ENCODE results near the gene OGT.

Gene OGT

DNA sequence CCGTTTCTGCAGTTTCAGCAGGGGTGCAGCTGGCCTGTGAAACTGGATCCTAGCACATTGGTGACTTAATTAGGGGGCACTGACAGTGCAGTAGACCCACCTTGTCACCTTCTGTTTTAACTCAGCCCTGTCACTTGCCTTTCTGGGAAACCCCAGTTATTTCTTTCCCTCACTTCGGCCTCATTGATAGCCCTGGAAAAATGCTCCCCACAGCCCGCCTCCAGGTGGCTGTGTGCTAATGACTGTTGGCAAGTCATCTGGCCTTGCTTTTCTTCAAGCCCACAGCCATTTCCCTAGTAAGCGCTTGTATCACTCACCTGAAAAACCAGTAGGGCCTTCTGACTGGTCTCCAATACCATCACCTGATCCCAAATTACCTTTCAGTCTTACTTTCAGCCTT lies 82.2 kb downstream of the OGT start:
- H3K9me3 Mint-ChIP-seq = no peaks in the 10 kb centered on the region
- H3K4me1 Mint-ChIP-seq (ENCODE audit: low read depth) = peaks cover 27% of the 10 kb centered on the region
- no peak overlapping the region for H3K4me3 Mint-ChIP-seq
- no peaks in the 10 kb centered on the region for H3K27me3 Mint-ChIP-seq
- H3K36me3 Mint-ChIP-seq (ENCODE audit: low read depth) = peaks cover 60% of the 10 kb centered on the region
- intact Hi-C loops (cut with micrococcal nuclease) = no loop called here
- no peak overlapping the region for H3K27ac Mint-ChIP-seq

DNA sequence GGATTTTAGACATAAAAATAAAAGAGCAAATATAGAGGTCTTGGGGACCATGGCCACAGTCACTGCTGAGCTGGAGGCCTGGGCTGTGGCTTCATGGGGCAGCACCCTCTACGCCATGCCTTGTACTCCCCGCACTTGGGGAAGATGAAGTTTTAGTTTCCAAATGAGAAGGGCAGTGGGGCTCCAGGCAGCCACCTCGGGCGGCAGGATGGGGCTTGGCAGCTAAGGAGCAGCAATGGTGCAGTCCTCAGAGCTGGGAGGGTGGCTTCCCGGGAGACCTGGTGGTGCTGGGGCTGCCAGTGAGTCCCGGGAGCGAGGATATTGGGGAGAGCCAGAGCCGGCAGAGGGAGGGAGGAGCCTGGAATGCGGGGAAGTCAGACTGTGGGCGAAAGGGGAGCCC lies 83.0 kb downstream of the OGT start:
- Mint-ChIP-seq H3K4me3 (no peak overlapping the region), H3K4me1 (ENCODE audit: low read depth) (peaks cover 30% of the 10 kb centered on the region), H3K27me3 (no peaks in the 10 kb centered on the region), H3K36me3 (ENCODE audit: low read depth) (peaks cover 51% of the 10 kb centered on the region), H3K9me3 (no peaks in the 10 kb centered on the region), H3K27ac (no peak overlapping the region)
- intact Hi-C loops (cut with micrococcal nuclease) = no loop called here

DNA sequence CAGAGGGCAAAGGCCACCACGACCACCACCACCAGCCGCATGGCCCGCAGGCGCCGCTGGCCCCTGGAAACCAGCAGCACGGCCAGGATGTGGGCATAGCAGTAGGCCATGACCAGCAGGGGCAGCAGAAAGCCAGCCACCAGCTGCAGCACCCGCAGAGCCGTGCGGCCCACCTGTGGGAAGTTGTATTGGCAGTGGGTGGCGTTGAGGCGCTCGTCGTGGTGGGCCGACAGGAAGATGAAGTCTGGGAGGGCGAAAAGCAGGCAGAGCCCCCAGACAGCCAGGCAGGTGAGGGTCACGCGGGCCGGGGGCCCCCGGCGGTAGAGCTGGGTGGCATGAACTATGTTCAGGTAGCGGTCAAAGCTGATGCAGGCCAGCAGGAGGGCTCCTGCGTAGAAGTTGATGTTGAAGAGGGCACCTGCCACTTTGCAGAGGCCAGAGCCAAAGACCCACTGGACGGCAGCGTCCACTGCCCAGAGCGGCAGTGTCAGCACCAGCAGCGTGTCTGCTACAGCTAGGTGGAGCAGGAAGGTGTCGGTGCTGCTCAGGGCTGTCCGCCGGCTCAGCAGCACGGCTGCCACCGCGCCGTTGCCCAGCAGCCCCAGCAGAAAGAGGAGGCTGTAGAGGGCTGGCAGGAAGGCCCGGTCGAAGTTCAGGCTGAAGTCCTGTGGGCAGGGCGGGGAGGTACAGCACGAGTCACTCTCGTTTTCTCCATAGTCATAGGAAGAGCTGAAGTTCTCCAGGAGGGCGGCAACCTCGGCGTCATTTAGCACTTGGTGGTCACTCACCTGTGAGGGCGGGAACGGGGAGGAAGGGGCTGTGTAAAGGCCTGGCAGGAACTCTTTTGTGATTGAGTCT lies 84.0 kb downstream of the OGT start:
- H3K36me3 Mint-ChIP-seq (ENCODE audit: low read depth) = peaks cover 42% of the 10 kb centered on the region
- no peaks in the 10 kb centered on the region for H3K27me3 Mint-ChIP-seq
- H3K9me3 Mint-ChIP-seq = no peaks in the 10 kb centered on the region
- peak overlapping the region; percentile 14 for H3K27ac Mint-ChIP-seq
- no peak overlapping the region for H3K4me3 Mint-ChIP-seq
- peaks cover 30% of the 10 kb centered on the region for H3K4me1 Mint-ChIP-seq (ENCODE audit: low read depth)
- intact Hi-C loops (cut with micrococcal nuclease) = no loop called here

DNA sequence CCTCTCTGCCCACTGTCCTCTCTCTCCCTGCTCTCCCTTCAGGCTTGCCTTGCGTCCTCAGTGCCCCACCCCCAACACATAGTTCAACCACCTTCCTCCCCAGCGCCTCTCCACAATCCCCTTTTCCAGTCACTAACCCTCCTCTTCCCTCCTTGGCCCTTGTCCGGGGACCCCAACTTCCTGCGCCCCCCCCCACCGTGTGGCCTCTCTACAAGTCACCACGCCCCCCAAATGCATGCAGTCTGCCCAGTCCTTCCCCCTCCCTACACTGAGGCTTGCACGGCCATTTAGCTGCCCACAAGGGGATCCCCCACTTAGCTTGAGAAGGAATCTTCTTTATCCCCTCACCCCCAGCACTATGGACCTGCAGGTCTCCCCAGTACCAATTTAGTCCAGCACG lies 84.8 kb downstream of the OGT start:
- intact Hi-C loops (cut with micrococcal nuclease) = no loop called here
- H3K9me3 Mint-ChIP-seq = no peaks in the 10 kb centered on the region
- no peak overlapping the region for H3K4me3 Mint-ChIP-seq
- H3K27me3 Mint-ChIP-seq = no peaks in the 10 kb centered on the region
- peaks cover 34% of the 10 kb centered on the region for H3K36me3 Mint-ChIP-seq (ENCODE audit: low read depth)
- H3K4me1 Mint-ChIP-seq (ENCODE audit: low read depth) = peaks cover 32% of the 10 kb centered on the region
- peak overlapping the region; percentile 14 for H3K27ac Mint-ChIP-seq

DNA sequence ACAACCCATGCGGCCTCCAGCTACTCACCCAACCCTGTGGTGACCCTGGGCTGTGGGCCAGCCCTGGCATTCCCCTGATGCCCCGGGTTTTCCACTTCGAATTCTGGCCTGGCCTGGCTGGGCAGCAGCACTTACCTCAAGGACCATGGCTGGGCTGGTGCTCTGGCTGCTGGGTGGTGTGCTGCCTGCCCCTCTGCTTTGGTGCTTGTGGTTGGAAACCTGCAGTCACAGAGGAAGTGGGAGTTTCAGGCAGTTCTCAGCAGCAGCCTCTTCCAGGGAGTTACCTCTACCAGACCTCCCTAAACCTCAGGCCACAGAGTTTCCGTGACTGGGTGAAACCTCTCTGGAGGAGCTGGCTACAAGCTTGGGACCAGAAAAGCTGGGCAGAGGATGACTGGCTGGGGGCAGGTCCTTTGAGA lies 85.4 kb downstream of the OGT start, which contains the start of gene CXCR3:
Gene CXCR3 (minus strand): TSS at position 209 of the 419 bp plus-strand sequence. CDS start 62 bp downstream, at position 147.
- Mint-ChIP-seq H3K9me3 (no peaks in the 10 kb centered on the region), H3K27ac (peak within 1 kb of the TSS; percentile 14), H3K27me3 (peaks cover 3% of the 10 kb centered on the region), H3K36me3 (ENCODE audit: low read depth) (peaks cover 28% of the 10 kb centered on the region), H3K4me1 (ENCODE audit: low read depth) (peaks cover 35% of the 10 kb centered on the region), H3K4me3 (no peak within 1 kb of the TSS)
- intact Hi-C loops (cut with micrococcal nuclease) = no loop called here

DNA sequence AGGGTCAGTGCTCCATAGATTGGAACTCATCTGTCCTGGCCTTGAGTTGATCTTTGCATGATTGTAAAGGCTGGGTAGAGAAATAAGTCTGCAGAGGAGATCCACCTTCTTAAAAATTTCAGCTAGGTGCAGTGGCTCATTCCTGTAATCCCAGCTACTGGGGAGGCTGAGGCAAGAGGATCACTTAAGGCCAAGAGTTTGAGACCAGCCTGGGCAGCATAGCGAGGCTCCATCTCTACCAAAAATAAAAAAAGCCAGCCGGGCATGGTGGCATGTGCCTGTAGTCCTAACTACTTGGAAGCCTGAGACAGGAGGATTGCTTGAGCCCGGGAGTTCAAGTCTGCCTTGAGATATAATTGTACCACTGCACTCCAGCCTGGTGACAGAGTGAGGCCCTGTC lies 85.9 kb downstream of the OGT start:
- H3K27ac Mint-ChIP-seq = peak overlapping the region; percentile 14
- no peaks in the 10 kb centered on the region for H3K9me3 Mint-ChIP-seq
- peaks cover 24% of the 10 kb centered on the region for H3K36me3 Mint-ChIP-seq (ENCODE audit: low read depth)
- intact Hi-C loops (cut with micrococcal nuclease) = no loop called here
- peaks cover 3% of the 10 kb centered on the region for H3K27me3 Mint-ChIP-seq
- H3K4me3 Mint-ChIP-seq = no peak overlapping the region
- H3K4me1 Mint-ChIP-seq (ENCODE audit: low read depth) = peaks cover 35% of the 10 kb centered on the region

DNA sequence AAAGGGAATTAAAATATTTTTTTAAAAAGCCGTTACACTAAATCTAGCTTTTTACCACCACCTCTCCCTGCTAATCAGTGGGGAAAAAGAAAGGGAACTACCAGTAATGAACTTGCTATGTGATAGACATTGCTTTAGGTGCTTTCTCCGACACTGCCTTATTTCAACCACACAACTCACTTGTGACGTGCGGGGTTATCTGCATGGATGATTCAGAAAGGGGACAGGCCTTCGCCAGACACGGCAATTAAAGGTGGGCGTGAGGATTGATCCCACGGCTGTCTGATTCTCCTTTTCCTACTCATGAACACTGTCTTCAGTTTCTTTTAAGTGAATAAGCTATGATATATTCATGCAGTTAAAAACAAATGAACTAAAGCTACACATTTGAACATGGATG lies 86.3 kb downstream of the OGT start:
- no peaks in the 10 kb centered on the region for H3K9me3 Mint-ChIP-seq
- H3K27me3 Mint-ChIP-seq = peaks cover 3% of the 10 kb centered on the region
- H3K4me1 Mint-ChIP-seq (ENCODE audit: low read depth) = peaks cover 35% of the 10 kb centered on the region
- H3K4me3 Mint-ChIP-seq = no peak overlapping the region
- peaks cover 20% of the 10 kb centered on the region for H3K36me3 Mint-ChIP-seq (ENCODE audit: low read depth)
- intact Hi-C loops (cut with micrococcal nuclease) = no loop called here
- no peak overlapping the region for H3K27ac Mint-ChIP-seq

DNA sequence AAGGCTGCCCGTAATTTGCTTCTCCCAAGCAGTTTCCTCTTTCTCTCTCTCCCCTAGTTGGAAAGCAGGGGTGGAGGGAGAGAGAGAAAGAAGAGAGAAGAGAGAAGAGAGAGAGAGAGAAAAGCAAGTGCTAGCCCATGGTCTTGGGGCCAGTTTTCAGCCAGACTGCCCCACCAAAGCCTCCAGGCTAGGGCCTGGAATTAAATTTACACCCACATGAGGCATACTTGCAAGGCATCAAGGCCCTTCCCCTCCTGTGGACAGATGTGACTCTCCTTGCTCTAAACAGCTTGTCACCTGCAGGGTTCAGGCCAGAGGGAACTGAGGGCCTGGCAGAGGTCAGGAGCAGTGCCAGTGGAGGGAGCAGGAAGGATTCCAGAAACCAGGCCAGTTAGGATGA lies 87.1 kb downstream of the OGT start:
- Mint-ChIP-seq H3K4me1 (ENCODE audit: low read depth) (peaks cover 35% of the 10 kb centered on the region), H3K36me3 (ENCODE audit: low read depth) (peaks cover 12% of the 10 kb centered on the region), H3K9me3 (no peaks in the 10 kb centered on the region), H3K27me3 (peaks cover 3% of the 10 kb centered on the region), H3K27ac (no peak overlapping the region), H3K4me3 (no peak overlapping the region)
- intact Hi-C loops (cut with micrococcal nuclease) = no loop called here

DNA sequence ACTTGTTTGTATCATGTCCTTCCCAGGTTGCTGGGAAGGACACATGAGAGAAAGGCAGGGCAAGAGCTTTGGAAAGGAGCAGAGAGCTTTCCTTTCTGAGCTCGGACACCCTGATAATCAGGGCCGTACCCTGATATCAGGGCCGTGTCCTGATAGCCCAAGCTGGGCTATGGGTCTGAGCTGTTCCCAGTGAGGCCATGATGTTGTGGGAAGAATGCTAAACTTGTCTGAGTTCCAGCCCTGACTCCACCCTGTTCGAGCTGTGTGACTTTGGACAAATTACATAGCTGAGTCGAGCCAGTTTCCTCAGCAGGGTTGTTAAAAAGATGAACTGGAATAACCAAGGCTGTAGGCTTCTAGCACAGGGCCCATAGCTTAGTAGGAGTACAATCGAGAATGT lies 88.7 kb downstream of the OGT start:
- Mint-ChIP-seq H3K36me3 (ENCODE audit: low read depth) (no peaks in the 10 kb centered on the region), H3K27ac (no peak overlapping the region), H3K27me3 (peaks cover 3% of the 10 kb centered on the region), H3K9me3 (no peaks in the 10 kb centered on the region), H3K4me1 (ENCODE audit: low read depth) (peaks cover 39% of the 10 kb centered on the region), H3K4me3 (no peak overlapping the region)
- intact Hi-C loops (cut with micrococcal nuclease) = no loop called here

DNA sequence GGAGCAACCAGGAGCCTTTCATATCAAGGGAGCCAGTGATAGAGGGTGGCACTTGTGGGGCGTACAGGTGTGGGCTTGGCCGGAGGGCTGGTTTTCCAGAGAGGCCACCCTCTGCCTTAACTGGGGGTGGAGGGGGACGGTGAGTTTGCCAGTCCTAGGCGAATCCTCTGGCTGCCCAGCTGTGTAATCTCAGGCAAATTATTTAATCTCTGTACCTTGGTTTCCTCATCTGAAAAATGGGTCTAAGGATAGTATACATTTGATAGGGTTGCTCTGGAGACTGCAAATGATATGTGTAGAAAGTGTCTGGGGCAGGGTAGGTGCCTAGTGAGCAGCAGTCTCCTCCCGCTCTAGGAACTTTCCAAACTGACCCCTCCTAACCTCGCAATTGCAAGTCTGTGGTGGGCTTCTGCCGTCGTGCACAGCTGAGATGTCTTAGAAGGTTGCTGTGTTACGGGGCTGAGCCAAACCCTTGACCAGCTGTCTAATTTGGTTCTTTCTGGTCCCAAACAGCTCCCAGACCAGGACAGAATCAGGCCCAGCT lies 89.2 kb downstream of the OGT start:
- Mint-ChIP-seq H3K4me3 (no peak overlapping the region), H3K9me3 (no peaks in the 10 kb centered on the region), H3K36me3 (ENCODE audit: low read depth) (no peaks in the 10 kb centered on the region), H3K4me1 (ENCODE audit: low read depth) (peaks cover 34% of the 10 kb centered on the region), H3K27ac (no peak overlapping the region), H3K27me3 (peaks cover 3% of the 10 kb centered on the region)
- intact Hi-C loops (cut with micrococcal nuclease) = no loop called here

DNA sequence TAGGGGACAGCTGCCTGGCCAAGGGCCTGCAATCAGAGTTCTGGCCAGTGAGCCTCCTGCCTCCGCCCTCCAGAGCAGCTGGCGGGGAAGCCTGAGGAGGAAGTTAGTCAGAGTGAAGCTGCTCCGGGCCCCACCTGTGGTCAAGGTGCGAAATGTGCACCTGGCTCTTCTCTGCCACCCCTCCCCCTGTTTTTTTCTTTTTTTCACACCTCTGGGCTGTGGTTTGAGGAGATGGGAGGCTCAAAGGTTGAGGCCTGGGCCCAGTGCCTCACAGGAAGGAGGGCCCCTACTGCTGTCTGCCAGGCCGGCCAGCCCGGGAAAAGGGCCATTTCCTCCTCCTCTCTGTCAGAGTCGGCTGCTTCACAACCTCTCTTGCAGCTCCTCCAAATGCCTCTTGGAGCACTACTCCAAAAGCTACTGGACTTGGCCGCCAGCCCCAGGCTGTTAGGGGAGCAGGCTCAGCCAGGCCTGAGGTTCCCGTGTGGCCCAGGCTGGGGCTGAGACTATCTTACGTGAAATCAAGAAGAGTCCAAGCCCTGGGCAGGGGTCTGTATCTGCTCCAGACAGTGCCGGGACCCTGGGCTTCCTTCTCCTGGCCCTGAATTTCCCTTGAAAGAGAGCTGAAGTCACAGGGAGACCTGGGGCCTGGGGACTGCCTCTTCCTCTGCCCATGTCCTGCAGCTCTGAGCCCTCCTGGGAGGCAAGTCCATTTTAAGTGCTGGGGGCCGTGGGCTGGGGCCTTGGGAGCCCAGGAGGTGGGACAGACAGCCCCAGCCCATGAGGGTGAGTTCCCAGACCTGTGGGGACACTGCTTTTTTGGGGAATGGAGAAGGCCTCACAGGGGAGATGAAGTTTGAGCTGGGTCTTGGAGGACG lies 89.9 kb downstream of the OGT start:
- H3K4me3 Mint-ChIP-seq = no peak overlapping the region
- H3K27me3 Mint-ChIP-seq = peaks cover 3% of the 10 kb centered on the region
- peaks cover 27% of the 10 kb centered on the region for H3K4me1 Mint-ChIP-seq (ENCODE audit: low read depth)
- H3K27ac Mint-ChIP-seq = peak overlapping the region; percentile 30
- no peaks in the 10 kb centered on the region for H3K36me3 Mint-ChIP-seq (ENCODE audit: low read depth)
- intact Hi-C loops (cut with micrococcal nuclease) = no loop called here
- no peaks in the 10 kb centered on the region for H3K9me3 Mint-ChIP-seq

DNA sequence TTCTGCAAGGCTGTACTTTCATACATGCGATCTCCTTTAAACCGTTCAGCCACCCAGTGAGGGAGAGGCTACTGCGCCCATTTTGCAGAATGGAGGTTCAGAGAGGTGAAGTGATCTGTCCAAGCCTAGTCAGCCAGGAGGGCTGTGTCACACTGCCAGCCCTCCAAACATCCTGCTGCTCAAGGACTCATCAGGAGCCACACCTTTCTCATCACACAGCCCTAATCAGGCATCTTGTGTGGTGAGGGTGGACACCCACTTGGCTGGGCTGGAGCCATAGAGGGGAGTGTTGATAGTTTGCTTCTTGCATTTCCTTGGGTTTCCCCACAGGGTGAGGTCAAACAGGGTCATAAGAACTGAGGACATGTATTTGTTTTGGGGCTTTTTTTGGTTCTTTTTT lies 90.8 kb downstream of the OGT start:
- Mint-ChIP-seq H3K4me1 (ENCODE audit: low read depth) (peaks cover 18% of the 10 kb centered on the region), H3K36me3 (ENCODE audit: low read depth) (no peaks in the 10 kb centered on the region), H3K27ac (no peak overlapping the region), H3K4me3 (no peak overlapping the region), H3K9me3 (no peaks in the 10 kb centered on the region), H3K27me3 (peaks cover 3% of the 10 kb centered on the region)
- intact Hi-C loops (cut with micrococcal nuclease) = no loop called here

DNA sequence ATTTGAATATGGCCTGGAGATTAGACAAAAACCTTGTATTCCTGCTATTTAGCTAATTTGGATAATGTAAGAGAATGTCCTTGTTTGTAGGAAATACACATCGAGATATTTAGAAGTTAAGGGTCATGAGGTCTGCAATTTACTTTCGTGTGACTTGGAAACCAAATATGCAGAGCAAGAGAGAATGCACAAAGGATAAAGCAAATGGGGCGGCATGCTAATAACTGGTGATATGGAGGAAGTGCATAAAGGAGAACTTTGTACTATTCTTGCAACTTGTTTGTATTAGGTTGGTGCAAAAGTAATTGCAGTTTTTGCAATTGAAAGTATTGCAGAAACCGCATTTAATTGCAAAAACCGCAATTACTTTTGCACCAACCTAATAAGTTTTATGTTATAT lies 92.6 kb downstream of the OGT start:
- H3K36me3 Mint-ChIP-seq (ENCODE audit: low read depth) = no peaks in the 10 kb centered on the region
- H3K27me3 Mint-ChIP-seq = peaks cover 3% of the 10 kb centered on the region
- intact Hi-C loops (cut with micrococcal nuclease) = no loop called here
- no peak overlapping the region for H3K27ac Mint-ChIP-seq
- no peaks in the 10 kb centered on the region for H3K9me3 Mint-ChIP-seq
- peaks cover 15% of the 10 kb centered on the region for H3K4me1 Mint-ChIP-seq (ENCODE audit: low read depth)
- H3K4me3 Mint-ChIP-seq = no peak overlapping the region

All from dendritic cell treated with granulocyte-macrophage colony-stimulating factor and Interleukin-4, amounts not matched to agents 40 ng/mL and 50 ng/mL, for 4 days (primary cell).